CD14-positive monocyte (primary cell): ENCODE results near the gene CIAO2A. TPM values are rescaled to one million over a fixed set of nuclear protein-coding genes. Genes with fewer than 3 reads are reported as not detected.

Experiments
- DNase-seq, 3 donors: peaks; one replicate each; pipeline ENCODE4 v3.0.0-alpha.2; 2011 to 2022
- H2AFZ ChIP-seq: 2 replicates; pipeline ENCODE4 v1.6.0; 2012; ENCODE audit warnings: mild to moderate bottlenecking, low read depth, low read length, inconsistent platforms; ENCODE audit not compliant: insufficient read depth, poor library complexity, severe bottlenecking
- H3K27ac ChIP-seq, 2 donors: 1 replicate in 1 of 2; 2 replicates in 1 of 2; pipeline ENCODE4 v1.5.1; 2012 to 2013; ENCODE audit warnings: low read length in 2 of 2, control low read depth in 1 of 2, inconsistent platforms in 1 of 2, low read depth in 1 of 2, mild to moderate bottlenecking in 1 of 2
- H3K27me3 ChIP-seq, 2 donors: one replicate each; pipeline versions ENCODE4 v1.6.0 to v1.6.1; 2011 to 2013; ENCODE audit warnings: low read length in 2 of 2; ENCODE audit not compliant: control insufficient read depth in 2 of 2, insufficient read depth in 2 of 2
- H3K36me3 ChIP-seq, 2 donors: replicated peaks in 1 of 2; 1 replicate in 1 of 2; 2 replicates in 1 of 2; pipeline versions ENCODE4 v1.5.1 to v1.6.1; 2012 to 2013; ENCODE audit warnings: low read length in 2 of 2, control low read depth in 1 of 2, inconsistent platforms in 1 of 2, mild to moderate bottlenecking in 1 of 2; ENCODE audit not compliant: insufficient read depth in 2 of 2, control insufficient read depth in 1 of 2
- H3K4me1 ChIP-seq, 2 donors: 1 replicate in 1 of 2; 2 replicates in 1 of 2; pipeline versions ENCODE4 v1.5.1 to v1.6.1; 2012 to 2013; ENCODE audit warnings: low read length in 2 of 2, control low read depth in 1 of 2, inconsistent platforms in 1 of 2, mild to moderate bottlenecking in 1 of 2, moderate library complexity in 1 of 2; ENCODE audit not compliant: insufficient read depth in 2 of 2, control insufficient read depth in 1 of 2
- H3K4me2 ChIP-seq: replicated peaks from 2 replicates; pipeline ENCODE3; 2012; ENCODE audit warnings: low read length, moderate library complexity, mild to moderate bottlenecking; ENCODE audit not compliant: poor library complexity, severe bottlenecking; ENCODE audit errors: extremely low read depth
- H3K4me3 ChIP-seq, 3 experiments: fragments of 200-600 bp in 1 of 3; sonication (generic) in 1 of 3; replicated peaks in 1 of 3; 1 replicate in 2 of 3; 2 replicates in 1 of 3; pipeline ENCODE4 v1.5.1; 2011 to 2013; ENCODE audit warnings: low read length in 3 of 3, mild to moderate bottlenecking in 3 of 3, control low read depth in 2 of 3, low read depth in 2 of 3, inconsistent platforms in 1 of 3, moderate library complexity in 1 of 3
- H3K79me2 ChIP-seq: 2 replicates; pipeline ENCODE4 v1.6.0; 2012; ENCODE audit warnings: mild to moderate bottlenecking, control low read depth, inconsistent platforms, low read length, moderate library complexity; ENCODE audit not compliant: insufficient read depth
- H3K9ac ChIP-seq: 2 replicates; pipeline ENCODE4 v1.6.0; 2017; ENCODE audit warnings: low read length, mild to moderate bottlenecking; ENCODE audit not compliant: insufficient read depth, poor library complexity, severe bottlenecking
- H3K9me3 ChIP-seq, 2 donors: replicated peaks in 1 of 2; 1 replicate in 1 of 2; 2 replicates in 1 of 2; pipeline versions ENCODE4 v1.5.1 to v1.6.1; 2012 to 2013; ENCODE audit warnings: low read length in 2 of 2, control low read depth in 1 of 2; ENCODE audit not compliant: control insufficient read depth in 1 of 2, insufficient read depth in 1 of 2
- H4K20me1 ChIP-seq: 2 replicates; pipeline ENCODE4 v1.6.0; 2012; ENCODE audit warnings: mild to moderate bottlenecking, low read length, control low read depth, moderate library complexity; ENCODE audit not compliant: insufficient read depth
- H3K27ac Mint-ChIP-seq, 7 donors: one replicate each; pipeline ENCODE4 v1.8.0; 2020; ENCODE audit warnings: mild to moderate bottlenecking in 7 of 7, mixed read lengths in 7 of 7, moderate library complexity in 6 of 7, inconsistent platforms in 2 of 7
- H3K27me3 Mint-ChIP-seq, 3 donors: one replicate each; pipeline ENCODE4 v1.8.0; 2021 to 2022; ENCODE audit warnings: low read depth in 3 of 3, mild to moderate bottlenecking in 3 of 3, mixed read lengths in 3 of 3, moderate library complexity in 3 of 3, inconsistent platforms in 1 of 3
- H3K36me3 Mint-ChIP-seq, 2 donors: one replicate each; pipeline ENCODE4 v1.8.0; 2020; ENCODE audit warnings: mixed read lengths in 2 of 2, inconsistent platforms in 1 of 2, mild to moderate bottlenecking in 1 of 2
- H3K4me1 Mint-ChIP-seq: one replicate; pipeline ENCODE4 v1.8.0; 2020; ENCODE audit warnings: mild to moderate bottlenecking, mixed read lengths
- H3K4me3 Mint-ChIP-seq, 2 donors: one replicate each; pipeline ENCODE4 v1.8.0; 2020; ENCODE audit warnings: mild to moderate bottlenecking in 2 of 2, mixed read lengths in 2 of 2, moderate library complexity in 1 of 2
- H3K9me3 Mint-ChIP-seq, 7 donors: one replicate each; pipeline ENCODE4 v1.8.0; 2020 to 2022; ENCODE audit warnings: mixed read lengths in 7 of 7, mild to moderate bottlenecking in 6 of 7, moderate library complexity in 6 of 7, inconsistent platforms in 2 of 7
- WGBS: methylation state at CpG from one replicate; pipeline ENCODE4 v1.1.5; 2013; ENCODE audit warnings: missing lambda C conversion rate; ENCODE audit not compliant: insufficient coverage; 5-methylcytosine and 5-hydroxymethylcytosine counted together
- intact Hi-C, 2 donors: fragments of 100-400 bp; cut with micrococcal nuclease; formaldehyde crosslinking; loops; one replicate each; pipeline versions ENCODE4 v1.15.0 to v1.15.1; 2023
- polyA plus RNA-seq, 3 donors: library from polyadenylated mRNA; depleted of rRNA in 1 of 3; unstranded in 2 of 3; stranded (reverse) in 1 of 3; fragments of 300-500 nt in 2 of 3; fragments of >200 nt in 1 of 3; fragmentation: Illumina TruSeq in 2 of 3; gene quantifications; 1 replicate in 2 of 3; 2 replicates in 1 of 3; pipeline ENCODE4 v1.2.3, GENCODE V29; 2012 to 2021
- TF ChIP-seq, protein P1 (sequence below): fragments of 200-600 bp; IDR thresholded peaks from one replicate; pipeline ENCODE4 v1.8.0; 2022; ENCODE audit warnings: antibody characterized with exemption, mild to moderate bottlenecking

The CIAO2A gene
- polyA plus RNA-seq, 3 donors = 98.2 to 265 (median 261) TPM

DNA sequence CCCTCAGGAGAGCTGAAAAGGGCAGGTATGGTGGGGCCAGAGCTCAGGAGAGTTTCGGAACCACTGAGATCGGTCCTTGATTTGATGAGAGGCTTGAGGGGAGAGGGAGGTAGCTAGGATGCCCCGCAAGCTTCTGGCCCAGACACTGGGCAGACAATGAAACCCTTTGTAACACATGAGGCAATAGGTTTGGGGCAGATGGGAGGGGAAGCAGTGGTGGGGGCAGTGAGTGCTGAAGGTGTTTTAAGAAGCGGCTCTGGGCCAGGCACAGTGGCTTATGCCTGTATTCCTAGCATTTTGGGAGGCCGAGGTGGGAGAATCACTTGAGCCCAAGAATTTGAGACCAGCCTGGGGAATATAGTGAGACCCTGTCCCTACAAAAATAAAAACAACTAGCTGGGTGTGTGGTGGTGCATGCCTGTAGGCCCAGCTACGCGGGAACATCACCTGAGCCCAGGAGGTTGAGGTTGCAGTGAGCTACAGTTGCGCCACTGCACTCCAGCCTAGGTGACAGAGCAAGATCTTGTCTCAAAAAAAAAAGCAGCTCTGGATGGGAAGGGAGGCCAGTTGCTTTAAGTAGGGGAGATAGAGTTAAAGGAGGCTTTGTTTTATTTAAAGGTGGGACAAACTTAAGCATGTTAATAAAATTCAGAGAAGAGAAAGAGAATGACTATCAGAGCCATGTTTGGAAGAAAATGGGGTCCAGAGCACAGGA lies 48.3 kb upstream of the CIAO2A start:
- Histone ChIP-seq H3K9me3 (no peaks in the 10 kb centered on the region), H3K4me2 (no peak overlapping the region), H3K9ac (no peak overlapping the region), H3K4me3 (no peak overlapping the region), H3K27ac (no peak overlapping the region), H4K20me1 (peaks cover 45% of the 10 kb centered on the region), H2AFZ (no peak overlapping the region), H3K79me2 (no peaks in the 10 kb centered on the region), H3K4me1 (peaks cover 0 to 4% of the 10 kb centered on the region in 2 donors), H3K36me3 (peaks cover 67 to 73% of the 10 kb centered on the region in 2 donors), H3K27me3 (no peaks in the 10 kb centered on the region)
- TF ChIP-seq, protein P1, sequence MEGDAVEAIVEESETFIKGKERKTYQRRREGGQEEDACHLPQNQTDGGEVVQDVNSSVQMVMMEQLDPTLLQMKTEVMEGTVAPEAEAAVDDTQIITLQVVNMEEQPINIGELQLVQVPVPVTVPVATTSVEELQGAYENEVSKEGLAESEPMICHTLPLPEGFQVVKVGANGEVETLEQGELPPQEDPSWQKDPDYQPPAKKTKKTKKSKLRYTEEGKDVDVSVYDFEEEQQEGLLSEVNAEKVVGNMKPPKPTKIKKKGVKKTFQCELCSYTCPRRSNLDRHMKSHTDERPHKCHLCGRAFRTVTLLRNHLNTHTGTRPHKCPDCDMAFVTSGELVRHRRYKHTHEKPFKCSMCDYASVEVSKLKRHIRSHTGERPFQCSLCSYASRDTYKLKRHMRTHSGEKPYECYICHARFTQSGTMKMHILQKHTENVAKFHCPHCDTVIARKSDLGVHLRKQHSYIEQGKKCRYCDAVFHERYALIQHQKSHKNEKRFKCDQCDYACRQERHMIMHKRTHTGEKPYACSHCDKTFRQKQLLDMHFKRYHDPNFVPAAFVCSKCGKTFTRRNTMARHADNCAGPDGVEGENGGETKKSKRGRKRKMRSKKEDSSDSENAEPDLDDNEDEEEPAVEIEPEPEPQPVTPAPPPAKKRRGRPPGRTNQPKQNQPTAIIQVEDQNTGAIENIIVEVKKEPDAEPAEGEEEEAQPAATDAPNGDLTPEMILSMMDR = no peak
- H3K4me3 Mint-ChIP-seq = no peak overlapping the region
- DNase-seq = no peak
- peaks cover 63 to 81% of the 10 kb centered on the region in 2 donors for H3K36me3 Mint-ChIP-seq
- peaks cover 0 to 4% (median 0%) of the 10 kb centered on the region in 3 donors for H3K27me3 Mint-ChIP-seq
- no peaks in the 10 kb centered on the region for H3K9me3 Mint-ChIP-seq
- H3K4me1 Mint-ChIP-seq = no peaks in the 10 kb centered on the region
- intact Hi-C loops = no loop called here
- peak overlapping the region in 1 of 7 donors; percentile 22 for H3K27ac Mint-ChIP-seq
- 100% methylated on average over 6 of the region's 8 CpGs for WGBS

DNA sequence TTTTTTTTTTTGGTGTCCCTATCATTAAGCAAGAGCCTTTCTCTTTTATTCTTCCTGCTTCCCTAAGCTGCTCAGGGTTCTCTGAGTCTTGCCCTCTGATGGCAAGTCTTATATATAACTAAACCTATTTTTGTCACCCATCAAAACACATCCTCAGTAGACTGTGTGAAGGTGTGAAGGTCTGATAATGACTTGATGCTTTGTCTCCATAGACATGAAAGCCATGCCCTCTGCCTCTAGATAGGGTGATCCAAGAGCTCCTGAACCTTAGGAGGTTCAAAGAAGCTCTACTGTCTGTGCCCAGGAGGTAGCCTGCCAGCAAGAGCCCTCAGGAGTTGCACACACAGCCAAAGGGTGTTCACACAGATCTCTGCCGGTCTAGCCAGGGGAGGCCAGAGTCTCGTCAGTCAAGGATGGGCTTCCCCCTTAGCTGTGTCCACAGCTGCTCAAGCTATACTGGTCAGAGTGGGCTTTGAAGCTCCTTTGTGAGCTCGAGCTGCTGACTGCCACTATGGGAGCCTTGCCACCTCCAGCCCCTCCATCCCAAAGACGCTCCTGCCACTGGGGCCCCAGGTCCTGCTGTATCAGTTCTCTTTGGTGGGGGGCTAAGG lies 44.8 kb upstream of the CIAO2A start:
- Histone ChIP-seq H3K36me3 (peaks cover 76 to 81% of the 10 kb centered on the region in 2 donors), H4K20me1 (peaks cover 67% of the 10 kb centered on the region), H3K27ac (no peak overlapping the region), H3K4me1 (peaks cover 0 to 4% of the 10 kb centered on the region in 2 donors), H3K27me3 (no peaks in the 10 kb centered on the region), H3K4me2 (no peak overlapping the region), H3K9me3 (no peaks in the 10 kb centered on the region), H3K79me2 (no peaks in the 10 kb centered on the region), H2AFZ (no peak overlapping the region), H3K9ac (no peak overlapping the region), H3K4me3 (no peak overlapping the region)
- TF ChIP-seq, protein P1 = no peak
- Mint-ChIP-seq H3K9me3 (peaks cover 0 to 2% (median 0%) of the 10 kb centered on the region in 7 donors), H3K27me3 (peaks cover 0 to 3% (median 0%) of the 10 kb centered on the region in 3 donors), H3K27ac (peak overlapping the region in 2 of 7 donors; percentile 59 to 68), H3K36me3 (peaks cover 80 to 88% of the 10 kb centered on the region in 2 donors), H3K4me3 (no peak overlapping the region), H3K4me1 (no peaks in the 10 kb centered on the region)
- intact Hi-C loops = no loop called here
- WGBS = 94% methylated on average over 2 of the region's 4 CpGs
- no peak for DNase-seq
